CD14-positive monocyte (primary cell): ENCODE data around the gene PPIE. TPM values are rescaled to one million over a fixed set of nuclear protein-coding genes. Genes with fewer than 3 reads are reported as not detected.
A peak's percentile ranks its signal among the peaks of the same experiment; 100 is the strongest.

Experiments used
- DNase-seq, 3 donors: peaks; one replicate each; pipeline ENCODE4 v3.0.0-alpha.2; 2011 to 2022
- H2AFZ ChIP-seq: 2 replicates; pipeline ENCODE4 v1.6.0; 2012; ENCODE audit warnings: mild to moderate bottlenecking, low read depth, low read length, inconsistent platforms; ENCODE audit not compliant: insufficient read depth, poor library complexity, severe bottlenecking
- H3K27ac ChIP-seq, 2 donors: 1 replicate in 1 of 2; 2 replicates in 1 of 2; pipeline ENCODE4 v1.5.1; 2012 to 2013; ENCODE audit warnings: low read length in 2 of 2, control low read depth in 1 of 2, inconsistent platforms in 1 of 2, low read depth in 1 of 2, mild to moderate bottlenecking in 1 of 2
- H3K27me3 ChIP-seq, 2 donors: one replicate each; pipeline versions ENCODE4 v1.6.0 to v1.6.1; 2011 to 2013; ENCODE audit warnings: low read length in 2 of 2; ENCODE audit not compliant: control insufficient read depth in 2 of 2, insufficient read depth in 2 of 2
- H3K36me3 ChIP-seq, 2 donors: replicated peaks in 1 of 2; 1 replicate in 1 of 2; 2 replicates in 1 of 2; pipeline versions ENCODE4 v1.5.1 to v1.6.1; 2012 to 2013; ENCODE audit warnings: low read length in 2 of 2, control low read depth in 1 of 2, inconsistent platforms in 1 of 2, mild to moderate bottlenecking in 1 of 2; ENCODE audit not compliant: insufficient read depth in 2 of 2, control insufficient read depth in 1 of 2
- H3K4me1 ChIP-seq, 2 donors: 1 replicate in 1 of 2; 2 replicates in 1 of 2; pipeline versions ENCODE4 v1.5.1 to v1.6.1; 2012 to 2013; ENCODE audit warnings: low read length in 2 of 2, control low read depth in 1 of 2, inconsistent platforms in 1 of 2, mild to moderate bottlenecking in 1 of 2, moderate library complexity in 1 of 2; ENCODE audit not compliant: insufficient read depth in 2 of 2, control insufficient read depth in 1 of 2
- H3K4me2 ChIP-seq: replicated peaks from 2 replicates; pipeline ENCODE3; 2012; ENCODE audit warnings: low read length, moderate library complexity, mild to moderate bottlenecking; ENCODE audit not compliant: poor library complexity, severe bottlenecking; ENCODE audit errors: extremely low read depth
- H3K4me3 ChIP-seq, 3 experiments: fragments of 200-600 bp in 1 of 3; sonication (generic) in 1 of 3; replicated peaks in 1 of 3; 1 replicate in 2 of 3; 2 replicates in 1 of 3; pipeline ENCODE4 v1.5.1; 2011 to 2013; ENCODE audit warnings: low read length in 3 of 3, mild to moderate bottlenecking in 3 of 3, control low read depth in 2 of 3, low read depth in 2 of 3, inconsistent platforms in 1 of 3, moderate library complexity in 1 of 3
- H3K79me2 ChIP-seq: 2 replicates; pipeline ENCODE4 v1.6.0; 2012; ENCODE audit warnings: mild to moderate bottlenecking, control low read depth, inconsistent platforms, low read length, moderate library complexity; ENCODE audit not compliant: insufficient read depth
- H3K9ac ChIP-seq: 2 replicates; pipeline ENCODE4 v1.6.0; 2017; ENCODE audit warnings: low read length, mild to moderate bottlenecking; ENCODE audit not compliant: insufficient read depth, poor library complexity, severe bottlenecking
- H3K9me3 ChIP-seq, 2 donors: replicated peaks in 1 of 2; 1 replicate in 1 of 2; 2 replicates in 1 of 2; pipeline versions ENCODE4 v1.5.1 to v1.6.1; 2012 to 2013; ENCODE audit warnings: low read length in 2 of 2, control low read depth in 1 of 2; ENCODE audit not compliant: control insufficient read depth in 1 of 2, insufficient read depth in 1 of 2
- H4K20me1 ChIP-seq: 2 replicates; pipeline ENCODE4 v1.6.0; 2012; ENCODE audit warnings: mild to moderate bottlenecking, low read length, control low read depth, moderate library complexity; ENCODE audit not compliant: insufficient read depth
- H3K27ac Mint-ChIP-seq, 7 donors: one replicate each; pipeline ENCODE4 v1.8.0; 2020; ENCODE audit warnings: mild to moderate bottlenecking in 7 of 7, mixed read lengths in 7 of 7, moderate library complexity in 6 of 7, inconsistent platforms in 2 of 7
- H3K27me3 Mint-ChIP-seq, 3 donors: one replicate each; pipeline ENCODE4 v1.8.0; 2021 to 2022; ENCODE audit warnings: low read depth in 3 of 3, mild to moderate bottlenecking in 3 of 3, mixed read lengths in 3 of 3, moderate library complexity in 3 of 3, inconsistent platforms in 1 of 3
- H3K36me3 Mint-ChIP-seq, 2 donors: one replicate each; pipeline ENCODE4 v1.8.0; 2020; ENCODE audit warnings: mixed read lengths in 2 of 2, inconsistent platforms in 1 of 2, mild to moderate bottlenecking in 1 of 2
- H3K4me1 Mint-ChIP-seq: one replicate; pipeline ENCODE4 v1.8.0; 2020; ENCODE audit warnings: mild to moderate bottlenecking, mixed read lengths
- H3K4me3 Mint-ChIP-seq, 2 donors: one replicate each; pipeline ENCODE4 v1.8.0; 2020; ENCODE audit warnings: mild to moderate bottlenecking in 2 of 2, mixed read lengths in 2 of 2, moderate library complexity in 1 of 2
- H3K9me3 Mint-ChIP-seq, 7 donors: one replicate each; pipeline ENCODE4 v1.8.0; 2020 to 2022; ENCODE audit warnings: mixed read lengths in 7 of 7, mild to moderate bottlenecking in 6 of 7, moderate library complexity in 6 of 7, inconsistent platforms in 2 of 7
- CTCF ChIP-seq: fragments of 200-600 bp; IDR thresholded peaks from one replicate; pipeline ENCODE4 v1.8.0; 2022; ENCODE audit warnings: antibody characterized with exemption, mild to moderate bottlenecking
- WGBS: methylation state at CpG from one replicate; pipeline ENCODE4 v1.1.5; 2013; ENCODE audit warnings: missing lambda C conversion rate; ENCODE audit not compliant: insufficient coverage; 5-methylcytosine and 5-hydroxymethylcytosine counted together
- intact Hi-C, 2 donors: fragments of 100-400 bp; cut with micrococcal nuclease; formaldehyde crosslinking; loops; one replicate each; pipeline versions ENCODE4 v1.15.0 to v1.15.1; 2023
- polyA plus RNA-seq, 3 donors: library from polyadenylated mRNA; depleted of rRNA in 1 of 3; unstranded in 2 of 3; stranded (reverse) in 1 of 3; fragments of 300-500 nt in 2 of 3; fragments of >200 nt in 1 of 3; fragmentation: Illumina TruSeq in 2 of 3; gene quantifications; 1 replicate in 2 of 3; 2 replicates in 1 of 3; pipeline ENCODE4 v1.2.3, GENCODE V29; 2012 to 2021

Gene PPIE
- polyA plus RNA-seq, 3 donors: 48.8 to 55.9 (median 48.9) TPM

GRCh38 chr1:39692152-39693074 is 46.3 kb upstream of the PPIE start:
- Mint-ChIP-seq H3K4me1 (peaks cover 16% of the 10 kb centered on the region), H3K36me3 (peaks cover 0 to 1% of the 10 kb centered on the region in 2 donors), H3K27me3 (peaks cover 72 to 99% (median 81%) of the 10 kb centered on the region in 3 donors), H3K4me3 (peak overlapping the region; percentile 27 to 77), H3K9me3 (peaks cover 0 to 24% (median 7%) of the 10 kb centered on the region in 7 donors), H3K27ac (peak overlapping the region in 1 of 7 donors; percentile 32)
- DNase-seq: no peak
- WGBS: 4% methylated on average over 36 of the region's 56 CpGs
- intact Hi-C loops: no loop called here
- H3K27me3 ChIP-seq: peaks cover 55 to 88% of the 10 kb centered on the region in 2 donors
- no peaks in the 10 kb centered on the region for H3K36me3 ChIP-seq
- no peak for TF ChIP-seq CTCF
- H2AFZ ChIP-seq: peak overlapping the region; percentile 65
- H3K4me2 ChIP-seq: peak overlapping the region; percentile 72
- peaks cover 17 to 20% of the 10 kb centered on the region in 2 donors for H3K4me1 ChIP-seq
- no peak overlapping the region for H3K9ac ChIP-seq
- H3K4me3 ChIP-seq: peak overlapping the region in 1 of 3 experiments; percentile 73
- no peaks in the 10 kb centered on the region for H3K79me2 ChIP-seq
- no peak overlapping the region for H3K27ac ChIP-seq
- H4K20me1 ChIP-seq: no peaks in the 10 kb centered on the region
- peaks cover 0 to 27% of the 10 kb centered on the region in 2 donors for H3K9me3 ChIP-seq

GRCh38 chr1:39694026-39694425 is 44.7 kb upstream of the PPIE start:
- peaks cover 0 to 27% of the 10 kb centered on the region in 2 donors for H3K9me3 ChIP-seq
- no CpG with 5 or more reads among the region's 1 CpG for WGBS
- no peak overlapping the region for H3K9ac ChIP-seq
- H3K36me3 Mint-ChIP-seq: peaks cover 0 to 1% of the 10 kb centered on the region in 2 donors
- no peak overlapping the region for H3K27ac ChIP-seq
- peaks cover 16% of the 10 kb centered on the region for H3K4me1 Mint-ChIP-seq
- H3K9me3 Mint-ChIP-seq: peaks cover 0 to 24% (median 7%) of the 10 kb centered on the region in 7 donors
- H3K27ac Mint-ChIP-seq: no peak overlapping the region
- no peaks in the 10 kb centered on the region for H3K36me3 ChIP-seq
- no peaks in the 10 kb centered on the region for H3K79me2 ChIP-seq
- TF ChIP-seq CTCF: no peak
- intact Hi-C loops: no loop called here
- H3K4me3 ChIP-seq: no peak overlapping the region
- DNase-seq: no peak
- H3K4me3 Mint-ChIP-seq: peak overlapping the region in 1 of 2 donors; percentile 36
- H3K4me1 ChIP-seq: peaks cover 17 to 20% of the 10 kb centered on the region in 2 donors
- H3K4me2 ChIP-seq: no peak overlapping the region
- H3K27me3 Mint-ChIP-seq: peaks cover 66 to 96% (median 72%) of the 10 kb centered on the region in 3 donors
- peaks cover 54 to 87% of the 10 kb centered on the region in 2 donors for H3K27me3 ChIP-seq
- H4K20me1 ChIP-seq: no peaks in the 10 kb centered on the region
- H2AFZ ChIP-seq: no peak overlapping the region
